ENCODE measurements around the gene PCGF1. TPM values are rescaled to one million over a fixed set of nuclear protein-coding genes. Genes with fewer than 3 reads are reported as not detected.
A peak's percentile ranks its signal among the peaks of the same experiment; 100 is the strongest.

Gene PCGF1
- total and polyA plus RNA-seq, 2 of the 13 experiments (the other 11 are each of a cell fraction or from before 2014, with no cell fraction given) = 20.4 to 22.6 TPM

- TF ChIP-seq U2AF1 (optimal IDR thresholded peaks at IDR 0.05; ENCODE audit: low read depth, low read length) (no peak), SP5 (CRISPR knock-in tag; IDR thresholded peaks at IDR 0.05; ENCODE audit: borderline replicate concordance, low read depth) (peak; percentile 53; the same call in 1 of the 2 replicates), ZSCAN30 (CRISPR knock-in tag; IDR thresholded peaks at IDR 0.05) (no peak), JUND (CRISPR knock-in tag; IDR thresholded peaks at IDR 0.05) (peak; percentile 32; the same call in 1 of the 2 replicates), ZNF605 (CRISPR knock-in tag; IDR thresholded peaks at IDR 0.05) (0 out of 2 replicates have a peak, but pooled peaks have one; percentile 47), PTBP1 (IDR thresholded peaks at IDR 0.05; ENCODE audit: low read depth, low read length, poor library complexity, severe bottlenecking) (peak; percentile 48), YY1 (IDR thresholded peaks at IDR 0.05; ENCODE audit: insufficient read depth, insufficient replicate concordance, low read depth, low read length) (peak; percentile 48), CCDC6 (CRISPR knock-in tag; IDR thresholded peaks at IDR 0.05) (peak; percentile 28; the same call in 1 of the 2 replicates), HIVEP1 (CRISPR knock-in tag; IDR thresholded peaks at IDR 0.05) (0 out of 2 replicates have a peak, but pooled peaks have one; percentile 15), KDM5B (CRISPR knock-in tag; IDR thresholded peaks at IDR 0.05; ENCODE audit: borderline replicate concordance) (peak; percentile 52; the same call in 1 of the 2 replicates), KAT8 (CRISPR knock-in tag; IDR thresholded peaks at IDR 0.05) (no peak), HNF1A (IDR thresholded peaks at IDR 0.05; ENCODE audit: low read depth) (no peak), HNF1A (CRISPR knock-in tag; IDR thresholded peaks at IDR 0.05; ENCODE audit: borderline replicate concordance) (peak; percentile 23; the same call in 1 of the 2 replicates), RBFOX2 (IDR thresholded peaks at IDR 0.05; ENCODE audit: low read depth, low read length) (0 out of 2 replicates have a peak, but pooled peaks have one; percentile 36), MXD1 (CRISPR knock-in tag; IDR thresholded peaks at IDR 0.05) (peak; percentile 39; the same call in 1 of the 2 replicates), BCL6 (CRISPR knock-in tag; IDR thresholded peaks at IDR 0.05) (no peak), ZNF280D (CRISPR knock-in tag; IDR thresholded peaks at IDR 0.05) (0 out of 2 replicates have a peak, but pooled peaks have one; percentile 43), ZNF44 (CRISPR knock-in tag; IDR thresholded peaks at IDR 0.05) (no peak)
- TF ChIP-seq, protein P1, sequence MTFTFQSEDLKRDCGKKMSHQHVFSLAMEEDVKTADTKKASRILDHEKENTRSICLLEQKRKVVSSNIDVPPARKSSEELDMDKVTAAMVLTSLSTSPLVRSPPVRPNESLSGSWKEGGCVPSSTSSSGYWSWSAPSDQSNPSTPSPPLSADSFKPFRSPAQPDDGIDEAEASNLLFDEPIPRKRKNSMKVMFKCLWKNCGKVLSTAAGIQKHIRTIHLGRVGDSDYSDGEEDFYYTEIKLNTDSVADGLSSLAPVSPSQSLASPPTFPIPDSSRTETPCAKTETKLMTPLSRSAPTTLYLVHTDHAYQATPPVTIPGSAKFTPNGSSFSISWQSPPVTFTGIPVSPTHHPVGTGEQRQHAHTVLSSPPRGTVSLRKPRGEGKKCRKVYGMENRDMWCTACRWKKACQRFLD (CRISPR knock-in tag; IDR thresholded peaks at IDR 0.05; ENCODE audit: borderline replicate concordance) = no peak
Observed at GRCh38 chr2:74553892-74554819, 46.7 kb upstream of the PCGF1 start, which contains the start of the genes DOK1 and LOXL3 (continued).
